H1 (cell line): ENCODE results near the gene SLK. TPM values are rescaled to one million over a fixed set of nuclear protein-coding genes. Genes with fewer than 3 reads are reported as not detected.

Experiments used
- CTCF ChIA-PET: fragments of 300-600 bp; sonication (Branson Sonifier 250); formaldehyde crosslinking; loops from one replicate; lab custom pipeline; 2021; ENCODE audit not compliant: partially characterized antibody; lab: Charles Lee
- POLR2A ChIA-PET: fragments of 300-600 bp; sonication (Branson Sonifier 250); formaldehyde crosslinking; loops from one replicate; lab custom pipeline; 2021; ENCODE audit warnings: inconsistent platforms; ENCODE audit not compliant: partially characterized antibody; lab: Charles Lee
- DNase-seq, 2 experiments: peaks; one replicate each; pipeline versions ENCODE4 v3.0.0 to v3.0.0-alpha.2; 2010 to 2022; ENCODE audit warnings: low spot score in 2 of 2, low read depth in 1 of 2, mixed read lengths in 1 of 2
- FAIRE-seq: peaks from 2 replicates; lab custom pipeline; 2011; peaks lifted over from hg19 to GRCh38; lab: Jason Lieb, UNC
- H2AFZ ChIP-seq: 2 replicates; pipeline ENCODE4 v1.8.1; 2012; ENCODE audit warnings: low read length, inconsistent platforms
- H2AK5ac ChIP-seq: 2 replicates; pipeline ENCODE4 v1.6.1; 2013; ENCODE audit warnings: low read depth, low read length
- H2BK120ac ChIP-seq: replicated peaks from 2 replicates; pipeline ENCODE3; 2013; ENCODE audit warnings: low read depth, low read length, inconsistent platforms
- H2BK12ac ChIP-seq: 2 replicates; pipeline ENCODE4 v1.6.1; 2013; ENCODE audit warnings: low read depth, low read length
- H2BK15ac ChIP-seq: 2 replicates; pipeline ENCODE4 v1.6.1; 2013; ENCODE audit warnings: low read length
- H2BK20ac ChIP-seq: 2 replicates; pipeline ENCODE4 v1.6.1; 2013; ENCODE audit warnings: low read length
- H2BK5ac ChIP-seq: 2 replicates; pipeline ENCODE4 v1.6.1; 2013; ENCODE audit warnings: low read depth, low read length
- H3K14ac ChIP-seq: 2 replicates; pipeline ENCODE4 v1.6.1; 2013; ENCODE audit warnings: inconsistent platforms; ENCODE audit not compliant: insufficient read length
- H3K18ac ChIP-seq: 2 replicates; pipeline ENCODE4 v1.6.1; 2013; ENCODE audit warnings: low read length; ENCODE audit errors: extremely low read depth
- H3K23ac ChIP-seq: 2 replicates; pipeline ENCODE4 v1.6.1; 2013; ENCODE audit warnings: inconsistent platforms; ENCODE audit not compliant: insufficient read length
- H3K23me2 ChIP-seq: 2 replicates; pipeline ENCODE4 v1.6.1; 2013; ENCODE audit warnings: low read depth, low read length
- H3K27ac ChIP-seq: 2 replicates; pipeline ENCODE4 v1.6.1; 2011; ENCODE audit warnings: low read depth, low read length, inconsistent platforms
- H3K27me3 ChIP-seq, 4 experiments: replicated peaks in 1 of 4; 1 replicate in 1 of 4; 2 replicates in 3 of 4; pipeline versions ENCODE4 v1.6.1 to v1.8.1; 2011 to 2013; ENCODE audit warnings: low read length in 3 of 4, mild to moderate bottlenecking in 3 of 4, inconsistent platforms in 2 of 4, mixed read lengths in 2 of 4, moderate library complexity in 1 of 4; ENCODE audit not compliant: control insufficient read depth in 3 of 4, insufficient read depth in 3 of 4; ENCODE audit errors: extremely low read depth in 1 of 4
- H3K36me3 ChIP-seq, 4 experiments: 2 replicates each; pipeline versions ENCODE4 v1.6.1 to v1.8.1; 2011 to 2013; ENCODE audit warnings: mild to moderate bottlenecking in 4 of 4, low read length in 3 of 4, moderate library complexity in 2 of 4, control low read depth in 1 of 4, inconsistent platforms in 1 of 4; ENCODE audit not compliant: insufficient read depth in 4 of 4, control insufficient read depth in 2 of 4
- H3K4ac ChIP-seq: replicated peaks from 2 replicates; pipeline ENCODE3; 2013; ENCODE audit warnings: low read length, low read depth, mixed read lengths, inconsistent platforms; ENCODE audit not compliant: insufficient read length
- H3K4me1 ChIP-seq, 4 experiments: replicated peaks in 1 of 4; 1 replicate in 1 of 4; 2 replicates in 3 of 4; pipeline versions ENCODE4 v1.6.1 to v1.8.1; 2011 to 2013; ENCODE audit warnings: low read length in 3 of 4, inconsistent platforms in 2 of 4, mixed read lengths in 1 of 4; ENCODE audit not compliant: insufficient read depth in 4 of 4, control insufficient read depth in 3 of 4
- H3K4me2 ChIP-seq, 2 experiments: 2 replicates each; pipeline versions ENCODE4 v1.6.1 to v1.8.1; 2011 to 2013; ENCODE audit warnings: low read depth in 2 of 2, low read length in 2 of 2, control low read depth in 1 of 2, inconsistent platforms in 1 of 2, mild to moderate bottlenecking in 1 of 2; ENCODE audit not compliant: insufficient read depth in 1 of 2
- H3K4me3 ChIP-seq, 4 experiments: fragments of 200-600, 300-600 bp in 1 of 4; sonication (generic), shearing (Covaris generic), sonication (Bioruptor Twin) in 1 of 4; 2 replicates each; pipeline versions ENCODE4 v1.5.1 to v1.8.1; 2011 to 2016; ENCODE audit warnings: low read length in 4 of 4, low read depth in 3 of 4, control low read depth in 2 of 4, inconsistent platforms in 2 of 4, mild to moderate bottlenecking in 2 of 4, mixed read lengths in 1 of 4, moderate library complexity in 1 of 4; ENCODE audit not compliant: insufficient read depth in 2 of 4; ENCODE audit errors: extremely low read depth in 1 of 4
- H3K56ac ChIP-seq: replicated peaks from 2 replicates; pipeline ENCODE3; 2013; ENCODE audit warnings: low read depth, mild to moderate bottlenecking, mixed read lengths, low read length, inconsistent platforms; ENCODE audit not compliant: insufficient read length
- H3K79me1 ChIP-seq: 2 replicates; pipeline ENCODE4 v1.6.1; 2013; ENCODE audit warnings: low read depth, low read length, control low read depth
- H3K79me2 ChIP-seq, 2 experiments: 2 replicates each; pipeline versions ENCODE4 v1.6.1 to v1.8.1; 2012 to 2013; ENCODE audit warnings: low read length in 2 of 2, mild to moderate bottlenecking in 2 of 2, inconsistent platforms in 1 of 2; ENCODE audit not compliant: insufficient read depth in 2 of 2, control insufficient read depth in 1 of 2
- H3K9ac ChIP-seq, 4 experiments: replicated peaks in 1 of 4; 1 replicate in 1 of 4; 2 replicates in 3 of 4; pipeline versions ENCODE4 v1.6.1 to v1.8.1; 2011 to 2013; ENCODE audit warnings: low read depth in 3 of 4, low read length in 3 of 4, control low read depth in 2 of 4, mild to moderate bottlenecking in 2 of 4, moderate library complexity in 2 of 4, inconsistent platforms in 1 of 4; ENCODE audit errors: extremely low read depth in 1 of 4
- H3K9me3 ChIP-seq, 2 experiments: 2 replicates each; pipeline versions ENCODE4 v1.6.1 to v1.8.1; 2012 to 2013; ENCODE audit warnings: mild to moderate bottlenecking in 2 of 2, moderate library complexity in 2 of 2, control low read depth in 1 of 2, inconsistent platforms in 1 of 2, low read depth in 1 of 2, low read length in 1 of 2, mixed read lengths in 1 of 2; ENCODE audit not compliant: insufficient read depth in 2 of 2
- H4K20me1 ChIP-seq, 2 experiments: replicated peaks in 1 of 2; 2 replicates each; pipeline versions ENCODE3 to v1.8.1; 2011 to 2013; ENCODE audit warnings: inconsistent platforms in 2 of 2, low read length in 2 of 2, mild to moderate bottlenecking in 1 of 2; ENCODE audit not compliant: insufficient read depth in 2 of 2, control insufficient read depth in 1 of 2
- H4K5ac ChIP-seq: 2 replicates; pipeline ENCODE4 v1.6.1; 2013; ENCODE audit warnings: low read length, low read depth, mixed read lengths, inconsistent platforms; ENCODE audit not compliant: insufficient read length
- H4K8ac ChIP-seq: 2 replicates; pipeline ENCODE4 v1.8.0; 2013; ENCODE audit warnings: mild to moderate bottlenecking, moderate library complexity, low read length, inconsistent platforms; ENCODE audit not compliant: insufficient read depth; ENCODE audit errors: extremely low read depth
- H4K91ac ChIP-seq: replicated peaks from 2 replicates; pipeline ENCODE3; 2013; ENCODE audit warnings: low read length, mixed read lengths, inconsistent platforms; ENCODE audit not compliant: insufficient read length
- WGBS, 2 experiments: shearing (Covaris generic) in 1 of 2; methylation state at CpG; one replicate each; pipeline versions ENCODE4 v1.1.6 to v1.1.7; 2013 to 2015; ENCODE audit warnings: low lambda C conversion rate in 2 of 2, mixed read lengths in 2 of 2, inconsistent platforms in 1 of 2, low coverage in 1 of 2, missing lambda C conversion rate in 1 of 2; ENCODE audit not compliant: insufficient replicate concordance in 2 of 2, insufficient coverage in 1 of 2, insufficient read length in 1 of 2; ENCODE audit errors: extremely low coverage in 1 of 2, missing lambda C conversion rate in 1 of 2; 5-methylcytosine and 5-hydroxymethylcytosine counted together
- polyA plus RNA-seq, 7 experiments: library from polyadenylated mRNA; depleted of rRNA in 3 of 7; stranded (reverse) in 5 of 7; unstranded in 2 of 7; fragments of >200 nt in 5 of 7; fragments of 200-250 nt in 2 of 7; gene quantifications; 1 replicate in 5 of 7; 2 replicates in 1 of 7; 4 replicates in 1 of 7; pipeline versions ENCODE4 v1.2.1 to v1.2.3, GENCODE V29; 2011 to 2013; ENCODE audit warnings: missing spikeins in 2 of 7, mixed read lengths in 2 of 7
- total RNA-seq: library from RNA; stranded (reverse); fragmentation: NEBNext Ultra II Directional; extraction: Animal tissue kit (Norgen Biotek cat#: 25700); gene quantifications from 2 replicates; pipeline ENCODE4 v1.2.1, GENCODE V29; 2021

Gene SLK
- total and polyA plus RNA-seq, 2 of the 8 experiments (the other 6 are each of a cell fraction or from before 2014, with no cell fraction given) = 2.7 to 18.3 TPM

GRCh38 chr10:103951183-103951582 lies 15.8 kb upstream of the SLK start:
- ChIA-PET CTCF (interaction anchor here (1.0 kb wide), 2 partner anchors 50 to 94 kb away, joined by 3 read pairs; no protein-coding TSS in a partner anchor), POLR2A (no interaction called here)
- H2AK5ac ChIP-seq = no peak overlapping the region
- no peaks in the 10 kb centered on the region for H3K79me2 ChIP-seq
- no peak overlapping the region for H3K14ac ChIP-seq
- no peak overlapping the region for H3K4ac ChIP-seq
- H3K4me2 ChIP-seq = no peak overlapping the region
- H3K36me3 ChIP-seq = no peaks in the 10 kb centered on the region
- H3K79me1 ChIP-seq = no peaks in the 10 kb centered on the region
- H3K9me3 ChIP-seq = no peaks in the 10 kb centered on the region
- H3K23me2 ChIP-seq = no peaks in the 10 kb centered on the region
- H3K18ac ChIP-seq = no peak overlapping the region
- H2BK5ac ChIP-seq = no peak overlapping the region
- H3K56ac ChIP-seq = no peak overlapping the region
- H2AFZ ChIP-seq = no peak overlapping the region
- FAIRE-seq = no peak
- no peak overlapping the region for H2BK20ac ChIP-seq
- H3K27ac ChIP-seq = no peak overlapping the region
- no peak overlapping the region for H3K4me3 ChIP-seq
- H4K8ac ChIP-seq = no peak overlapping the region
- H3K9ac ChIP-seq = no peak overlapping the region
- no peak overlapping the region for H3K23ac ChIP-seq
- 77% methylated on average over 2 of the region's 2 CpGs; no CpG with 5 or more reads in 1 of the 2 experiments for WGBS, 2 experiments
- no peak overlapping the region for H2BK12ac ChIP-seq
- no peak overlapping the region for H2BK120ac ChIP-seq
- no peak overlapping the region for H4K91ac ChIP-seq
- H3K4me1 ChIP-seq = no peaks in the 10 kb centered on the region
- H2BK15ac ChIP-seq = no peak overlapping the region
- no peaks in the 10 kb centered on the region for H3K27me3 ChIP-seq
- DNase-seq = no peak
- no peaks in the 10 kb centered on the region for H4K20me1 ChIP-seq
- H4K5ac ChIP-seq = no peak overlapping the region
